HepG2 (cell line): ENCODE measurements around the gene PCBP1. TPM values are rescaled to one million over a fixed set of nuclear protein-coding genes. Genes with fewer than 3 reads are reported as not detected.
A peak's percentile ranks its signal among the peaks of the same experiment; 100 is the strongest.

Source experiments
- CHCHD3 ChIP-seq: sonication (generic); formaldehyde crosslinking; IDR thresholded peaks from 2 replicates; pipeline ENCODE4 v1.8.0; 2022; ENCODE audit warnings: mild to moderate bottlenecking, missing genetic modification reagents, moderate library complexity
- CHD4 ChIP-seq: fragments of 200-600 bp; sonication (generic); IDR thresholded peaks from 2 replicates; pipeline ENCODE4 v1.7.0; 2017; ENCODE audit warnings: mild to moderate bottlenecking, low read length, borderline replicate concordance
- HES4 ChIP-seq: sonication (generic); formaldehyde crosslinking; IDR thresholded peaks from 2 replicates; pipeline ENCODE4 v1.9.0; 2021; ENCODE audit warnings: mild to moderate bottlenecking, missing genetic modification reagents, borderline replicate concordance
- NFE2L2 ChIP-seq: fragments of 150-350 bp; IDR thresholded peaks from 2 replicates; pipeline ENCODE4 v1.6.1; 2014; ENCODE audit warnings: low read length
- NKX3-1 ChIP-seq: sonication (generic); formaldehyde crosslinking; IDR thresholded peaks from 2 replicates; pipeline ENCODE4 v1.5.0; 2020; ENCODE audit warnings: missing genetic modification reagents
- NR2F2 ChIP-seq: IDR thresholded peaks from 2 replicates; pipeline ENCODE4 v1.6.1; 2012; ENCODE audit warnings: low read depth, inconsistent platforms, borderline replicate concordance
- NR3C1 ChIP-seq: sonication (generic); formaldehyde crosslinking; IDR thresholded peaks from 2 replicates; pipeline ENCODE4 v1.4.0; 2020; ENCODE audit warnings: missing genetic modification reagents
- POLR2A ChIP-seq, 2 experiments: IDR thresholded peaks; 2 replicates each; pipeline ENCODE4 v1.6.1; 2011; ENCODE audit warnings: low read depth in 2 of 2, low read length in 2 of 2, mild to moderate bottlenecking in 1 of 2, moderate library complexity in 1 of 2; ENCODE audit not compliant: insufficient read depth in 1 of 2
- SMARCE1 ChIP-seq: fragments of 450-650 bp; IDR thresholded peaks from 2 replicates; pipeline ENCODE4 v1.6.1; 2017; ENCODE audit warnings: borderline replicate concordance
- U2AF2 ChIP-seq: fragments of 200-400 bp; formaldehyde crosslinking; IDR thresholded peaks from 2 replicates; pipeline ENCODE4 v1.6.1; 2017; ENCODE audit warnings: low read depth, mild to moderate bottlenecking, low read length
- ZNF260 ChIP-seq: sonication (generic); formaldehyde crosslinking; IDR thresholded peaks from 2 replicates; pipeline ENCODE4 v1.4.0; 2020; ENCODE audit warnings: missing genetic modification reagents, low read depth, mild to moderate bottlenecking, borderline replicate concordance
- ZNF7 ChIP-seq: IDR thresholded peaks from 2 replicates; pipeline ENCODE4 v1.6.1; 2016; ENCODE audit warnings: missing biosample characterization, missing genetic modification reagents
- ZNF766 ChIP-seq: sonication (generic); formaldehyde crosslinking; IDR thresholded peaks from 2 replicates; pipeline ENCODE4 v1.5.0; 2020; ENCODE audit warnings: missing genetic modification reagents, borderline replicate concordance
- ZNF772 ChIP-seq: sonication (generic); formaldehyde crosslinking; IDR thresholded peaks from 2 replicates; pipeline ENCODE4 v1.5.0; 2020; ENCODE audit warnings: mild to moderate bottlenecking, missing genetic modification reagents
- ZNF839 ChIP-seq: sonication (generic); formaldehyde crosslinking; IDR thresholded peaks from 2 replicates; pipeline ENCODE4 v1.4.0; 2020; ENCODE audit warnings: missing genetic modification reagents, mild to moderate bottlenecking, borderline replicate concordance
- ZZZ3 ChIP-seq: sonication (generic); formaldehyde crosslinking; IDR thresholded peaks from 2 replicates; pipeline ENCODE4 v1.4.0; 2020; ENCODE audit warnings: missing genetic modification reagents, mild to moderate bottlenecking, borderline replicate concordance
- polyA plus RNA-seq, 8 experiments: library from polyadenylated mRNA; depleted of rRNA in 3 of 8; stranded (reverse) in 7 of 8; unstranded in 1 of 8; fragments of >200 nt; fragmentation: Illumina TruSeq in 4 of 8; extraction: Trizol in 4 of 8; gene quantifications; 2 replicates each; pipeline versions ENCODE4 v1.2.1 to v1.2.3, GENCODE V29; 2011 to 2016; ENCODE audit warnings: low read depth in 4 of 8, missing spikeins in 1 of 8, mixed read lengths in 1 of 8; ENCODE audit not compliant: insufficient read depth in 1 of 8
- total RNA-seq, 5 experiments: library from RNA; depleted of rRNA; stranded (reverse); fragments of >200 nt; fragmentation: Illumina TruSeq; extraction: Trizol; gene quantifications; 2 replicates each; pipeline ENCODE4 v1.2.3, GENCODE V29; 2016; ENCODE audit warnings: low read depth in 1 of 5
- TF ChIP-seq, protein P1 (sequence below): sonication (generic); formaldehyde crosslinking; IDR thresholded peaks from 2 replicates; pipeline ENCODE4 v1.8.1; 2022; ENCODE audit warnings: mild to moderate bottlenecking, missing genetic modification reagents
- TF ChIP-seq, protein P2 (sequence below): sonication (generic); formaldehyde crosslinking; IDR thresholded peaks from 2 replicates; pipeline ENCODE4 v1.5.1; 2020; ENCODE audit warnings: missing genetic modification reagents, mild to moderate bottlenecking, borderline replicate concordance
- TF ChIP-seq, protein P3 (sequence below): sonication (generic); formaldehyde crosslinking; IDR thresholded peaks from 2 replicates; pipeline ENCODE4 v1.9.0; 2021; ENCODE audit warnings: missing genetic modification reagents, borderline replicate concordance
- TF ChIP-seq, protein P4 (sequence below): IDR thresholded peaks from 2 replicates; pipeline ENCODE4 v1.6.1; 2016
- TF ChIP-seq, protein P5 (sequence below): sonication (generic); formaldehyde crosslinking; IDR thresholded peaks from 2 replicates; pipeline ENCODE4 v1.5.0; 2020; ENCODE audit warnings: mild to moderate bottlenecking, missing genetic modification reagents
- TF ChIP-seq, protein P6 (sequence below): sonication (generic); formaldehyde crosslinking; IDR thresholded peaks from 2 replicates; pipeline ENCODE4 v1.8.0; 2022; ENCODE audit warnings: mild to moderate bottlenecking, missing genetic modification reagents, moderate library complexity

PCBP1 gene
- total and polyA plus RNA-seq, 2 of the 13 experiments (the other 11 are each of a cell fraction or from before 2014, with no cell fraction given), result 32.0 to 137 TPM

DNA sequence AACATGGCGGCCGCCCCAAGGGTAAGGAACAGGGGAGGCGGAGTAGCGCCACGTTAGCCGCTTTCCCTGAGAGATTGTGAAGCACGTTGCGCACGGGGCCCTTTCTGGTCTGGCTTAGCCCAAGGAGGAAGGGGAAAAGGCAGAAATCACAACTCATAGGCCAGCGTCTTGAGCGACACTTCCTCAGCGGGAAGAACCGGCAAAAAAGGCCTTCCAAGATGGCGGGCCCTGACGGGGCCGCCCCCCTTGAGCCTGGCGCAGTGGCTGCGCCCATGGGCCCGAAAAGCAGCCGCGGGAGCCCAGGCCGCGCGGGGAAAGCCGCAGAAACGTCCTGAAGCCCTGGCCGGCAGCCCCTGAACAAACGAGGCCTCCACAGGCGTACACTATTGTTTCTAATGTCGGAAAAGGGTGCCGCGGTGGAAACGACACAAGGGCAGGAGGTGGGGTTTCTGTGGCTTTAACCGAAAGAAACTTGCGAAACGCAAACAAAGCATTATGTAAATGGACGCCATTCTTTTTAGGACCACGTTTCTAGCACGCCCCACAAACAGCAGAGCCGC is 919 bp upstream of the PCBP1 start (continued):
- TF ChIP-seq, protein P1, sequence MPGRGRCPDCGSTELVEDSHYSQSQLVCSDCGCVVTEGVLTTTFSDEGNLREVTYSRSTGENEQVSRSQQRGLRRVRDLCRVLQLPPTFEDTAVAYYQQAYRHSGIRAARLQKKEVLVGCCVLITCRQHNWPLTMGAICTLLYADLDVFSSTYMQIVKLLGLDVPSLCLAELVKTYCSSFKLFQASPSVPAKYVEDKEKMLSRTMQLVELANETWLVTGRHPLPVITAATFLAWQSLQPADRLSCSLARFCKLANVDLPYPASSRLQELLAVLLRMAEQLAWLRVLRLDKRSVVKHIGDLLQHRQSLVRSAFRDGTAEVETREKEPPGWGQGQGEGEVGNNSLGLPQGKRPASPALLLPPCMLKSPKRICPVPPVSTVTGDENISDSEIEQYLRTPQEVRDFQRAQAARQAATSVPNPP (CRISPR knock-in tag), result peak; percentile 48; the same call in 1 of the 2 replicates
- TF ChIP-seq HES4, result peak; percentile 86
- TF ChIP-seq ZNF260, result no peak
- TF ChIP-seq ZNF772 (CRISPR knock-in tag), result peak; percentile 56; the same call in 1 of the 2 replicates
- TF ChIP-seq, protein P2, sequence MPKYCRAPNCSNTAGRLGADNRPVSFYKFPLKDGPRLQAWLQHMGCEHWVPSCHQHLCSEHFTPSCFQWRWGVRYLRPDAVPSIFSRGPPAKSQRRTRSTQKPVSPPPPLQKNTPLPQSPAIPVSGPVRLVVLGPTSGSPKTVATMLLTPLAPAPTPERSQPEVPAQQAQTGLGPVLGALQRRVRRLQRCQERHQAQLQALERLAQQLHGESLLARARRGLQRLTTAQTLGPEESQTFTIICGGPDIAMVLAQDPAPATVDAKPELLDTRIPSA (CRISPR knock-in tag), result peak; percentile 88; the same call in 1 of the 2 replicates
- 0 out of 2 replicates have a peak, but pooled peaks have one; percentile 6 for TF ChIP-seq NFE2L2
- TF ChIP-seq, protein P3, sequence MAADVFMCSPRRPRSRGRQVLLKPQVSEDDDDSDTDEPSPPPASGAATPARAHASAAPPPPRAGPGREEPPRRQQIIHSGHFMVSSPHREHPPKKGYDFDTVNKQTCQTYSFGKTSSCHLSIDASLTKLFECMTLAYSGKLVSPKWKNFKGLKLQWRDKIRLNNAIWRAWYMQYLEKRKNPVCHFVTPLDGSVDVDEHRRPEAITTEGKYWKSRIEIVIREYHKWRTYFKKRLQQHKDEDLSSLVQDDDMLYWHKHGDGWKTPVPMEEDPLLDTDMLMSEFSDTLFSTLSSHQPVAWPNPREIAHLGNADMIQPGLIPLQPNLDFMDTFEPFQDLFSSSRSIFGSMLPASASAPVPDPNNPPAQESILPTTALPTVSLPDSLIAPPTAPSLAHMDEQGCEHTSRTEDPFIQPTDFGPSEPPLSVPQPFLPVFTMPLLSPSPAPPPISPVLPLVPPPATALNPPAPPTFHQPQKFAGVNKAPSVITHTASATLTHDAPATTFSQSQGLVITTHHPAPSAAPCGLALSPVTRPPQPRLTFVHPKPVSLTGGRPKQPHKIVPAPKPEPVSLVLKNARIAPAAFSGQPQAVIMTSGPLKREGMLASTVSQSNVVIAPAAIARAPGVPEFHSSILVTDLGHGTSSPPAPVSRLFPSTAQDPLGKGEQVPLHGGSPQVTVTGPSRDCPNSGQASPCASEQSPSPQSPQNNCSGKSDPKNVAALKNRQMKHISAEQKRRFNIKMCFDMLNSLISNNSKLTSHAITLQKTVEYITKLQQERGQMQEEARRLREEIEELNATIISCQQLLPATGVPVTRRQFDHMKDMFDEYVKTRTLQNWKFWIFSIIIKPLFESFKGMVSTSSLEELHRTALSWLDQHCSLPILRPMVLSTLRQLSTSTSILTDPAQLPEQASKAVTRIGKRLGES, result peak; percentile 80
- 0 out of 2 replicates have a peak, but pooled peaks have one; percentile 36 for TF ChIP-seq U2AF2
- TF ChIP-seq, protein P4, sequence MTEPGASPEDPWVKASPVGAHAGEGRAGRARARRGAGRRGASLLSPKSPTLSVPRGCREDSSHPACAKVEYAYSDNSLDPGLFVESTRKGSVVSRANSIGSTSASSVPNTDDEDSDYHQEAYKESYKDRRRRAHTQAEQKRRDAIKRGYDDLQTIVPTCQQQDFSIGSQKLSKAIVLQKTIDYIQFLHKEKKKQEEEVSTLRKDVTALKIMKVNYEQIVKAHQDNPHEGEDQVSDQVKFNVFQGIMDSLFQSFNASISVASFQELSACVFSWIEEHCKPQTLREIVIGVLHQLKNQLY (CRISPR knock-in tag), result peak; percentile 80; the same call in 1 of the 2 replicates
- TF ChIP-seq SMARCE1, result no peak
- TF ChIP-seq CHD4, result peak; percentile 2; the same call in 1 of the 2 replicates
- no peak for TF ChIP-seq NR2F2
- peak; percentile 50 to 94; a peak in 3 of 4 replicates for TF ChIP-seq POLR2A (IDR thresholded peaks at IDR 0.05; ENCODE audit: insufficient read depth in 1 of 2, low read depth in 2 of 2, low read length in 2 of 2)
- 0 out of 2 replicates have a peak, but pooled peaks have one; percentile 8 for TF ChIP-seq ZNF7
- TF ChIP-seq CHCHD3 (CRISPR knock-in tag), result peak; percentile 23; the same call in 1 of the 2 replicates
- TF ChIP-seq ZNF766 (CRISPR knock-in tag), result peak; percentile 86
- TF ChIP-seq, protein P5, sequence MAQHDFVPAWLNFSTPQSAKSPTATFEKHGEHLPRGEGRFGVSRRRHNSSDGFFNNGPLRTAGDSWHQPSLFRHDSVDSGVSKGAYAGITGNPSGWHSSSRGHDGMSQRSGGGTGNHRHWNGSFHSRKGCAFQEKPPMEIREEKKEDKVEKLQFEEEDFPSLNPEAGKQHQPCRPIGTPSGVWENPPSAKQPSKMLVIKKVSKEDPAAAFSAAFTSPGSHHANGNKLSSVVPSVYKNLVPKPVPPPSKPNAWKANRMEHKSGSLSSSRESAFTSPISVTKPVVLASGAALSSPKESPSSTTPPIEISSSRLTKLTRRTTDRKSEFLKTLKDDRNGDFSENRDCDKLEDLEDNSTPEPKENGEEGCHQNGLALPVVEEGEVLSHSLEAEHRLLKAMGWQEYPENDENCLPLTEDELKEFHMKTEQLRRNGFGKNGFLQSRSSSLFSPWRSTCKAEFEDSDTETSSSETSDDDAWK (CRISPR knock-in tag), result no peak
- peak; percentile 88; the same call in 1 of the 2 replicates for TF ChIP-seq NKX3-1
- TF ChIP-seq NR3C1 (CRISPR knock-in tag), result no peak
- TF ChIP-seq, protein P6, sequence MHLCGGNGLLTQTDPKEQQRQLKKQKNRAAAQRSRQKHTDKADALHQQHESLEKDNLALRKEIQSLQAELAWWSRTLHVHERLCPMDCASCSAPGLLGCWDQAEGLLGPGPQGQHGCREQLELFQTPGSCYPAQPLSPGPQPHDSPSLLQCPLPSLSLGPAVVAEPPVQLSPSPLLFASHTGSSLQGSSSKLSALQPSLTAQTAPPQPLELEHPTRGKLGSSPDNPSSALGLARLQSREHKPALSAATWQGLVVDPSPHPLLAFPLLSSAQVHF (CRISPR knock-in tag), result peak; percentile 71; the same call in 1 of the 2 replicates
- peak; percentile 65; the same call in 1 of the 2 replicates for TF ChIP-seq ZZZ3
- TF ChIP-seq ZNF839 (CRISPR knock-in tag), result 0 out of 2 replicates have a peak, but pooled peaks have one; percentile 59
